COR-L47 (cell line): ENCODE results near the gene GNAZ.
"Not testable (repeated sequence)": the region's sequence is repeated elsewhere in the genome, so short reads cannot be mapped to it uniquely, and the experiment has no call there.

Experiments used
- DNase-seq: peaks from one replicate; lab custom pipeline; 2025; lab: John Stamatoyannopoulos, UW

Gene GNAZ

GRCh38 chr22:23136991-23137390 lies 66.7 kb downstream of the GNAZ start:
- DNase-seq, result not testable (repeated sequence)

DNA sequence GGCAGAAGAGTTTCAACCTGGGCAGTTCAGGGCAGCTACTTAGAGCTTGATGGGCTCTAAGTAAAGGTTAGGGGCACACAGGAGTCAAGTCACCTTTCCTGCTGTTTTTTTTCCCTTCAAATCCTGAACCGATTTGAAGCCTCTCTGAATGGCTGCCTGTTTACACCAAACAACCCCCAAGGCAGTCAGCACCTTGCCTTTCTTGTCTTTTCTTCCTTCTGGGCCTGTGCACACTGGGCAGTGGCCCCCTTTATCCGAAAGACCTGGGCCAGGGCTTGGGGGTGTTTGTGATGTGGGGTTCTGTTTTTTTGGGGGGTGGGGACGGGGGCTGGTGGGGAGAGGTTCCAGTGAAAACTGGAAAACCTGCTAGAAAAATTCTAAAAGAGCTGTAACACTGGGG lies 67.1 kb downstream of the GNAZ start:
- no peak for DNase-seq

GRCh38 chr22:23137905-23138561 lies 67.7 kb downstream of the GNAZ start:
- no peak for DNase-seq

- no peak for DNase-seq
Measured at GRCh38 chr22:23138584-23139435, 68.5 kb downstream of the GNAZ start.

DNA sequence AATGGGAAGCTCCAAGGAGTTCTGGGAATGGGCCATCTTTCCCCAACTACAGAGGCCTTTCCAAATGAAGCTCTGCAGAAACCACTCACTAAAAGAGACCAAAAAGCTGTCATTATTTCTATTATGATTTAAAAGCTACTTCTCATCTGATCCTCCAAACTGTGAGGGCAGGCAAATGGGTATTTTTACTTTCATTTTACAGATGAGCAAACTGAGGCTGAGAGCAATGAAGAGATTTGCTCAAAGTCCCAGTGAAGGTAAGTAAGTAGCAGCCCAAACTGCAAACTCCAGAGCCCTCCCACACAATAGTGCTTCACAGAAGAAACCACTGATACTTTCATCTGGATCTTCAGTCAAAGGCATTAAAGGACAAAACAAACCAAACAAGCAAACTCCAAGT lies 70.1 kb downstream of the GNAZ start:
- DNase-seq, result no peak

- DNase-seq, result no peak
Measured at GRCh38 chr22:23142546-23143105, 72.3 kb downstream of the GNAZ start.

DNA sequence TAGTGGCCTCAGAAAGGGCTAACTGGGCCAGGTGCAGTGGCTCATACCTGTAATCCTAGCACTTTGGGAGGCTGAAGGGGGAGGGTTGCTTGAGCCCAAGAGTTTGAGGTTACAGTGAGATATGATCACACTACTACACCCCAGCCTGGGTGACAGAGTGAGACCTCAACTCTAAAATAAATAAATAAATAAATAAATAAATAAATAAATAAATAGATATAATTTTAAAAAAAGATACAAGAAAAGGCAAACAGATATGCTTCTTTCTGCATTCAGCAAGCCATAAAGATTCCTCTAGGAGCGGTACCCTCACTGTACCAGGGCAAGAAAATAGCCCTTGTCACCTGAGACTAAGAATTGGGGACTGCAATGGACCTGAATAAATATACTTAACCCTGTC lies 72.8 kb downstream of the GNAZ start:
- DNase-seq, result no peak

GRCh38 chr22:23144432-23144831 lies 74.1 kb downstream of the GNAZ start:
- DNase-seq, result no peak

- peak; percentile 100 for DNase-seq
Measured at GRCh38 chr22:23144932-23145877, 74.9 kb downstream of the GNAZ start, which contains the start of gene RAB36. Gene RAB36 (plus strand): TSS chr22:23145477. CDS start chr22:23146617, 1,140 bp downstream.

DNA sequence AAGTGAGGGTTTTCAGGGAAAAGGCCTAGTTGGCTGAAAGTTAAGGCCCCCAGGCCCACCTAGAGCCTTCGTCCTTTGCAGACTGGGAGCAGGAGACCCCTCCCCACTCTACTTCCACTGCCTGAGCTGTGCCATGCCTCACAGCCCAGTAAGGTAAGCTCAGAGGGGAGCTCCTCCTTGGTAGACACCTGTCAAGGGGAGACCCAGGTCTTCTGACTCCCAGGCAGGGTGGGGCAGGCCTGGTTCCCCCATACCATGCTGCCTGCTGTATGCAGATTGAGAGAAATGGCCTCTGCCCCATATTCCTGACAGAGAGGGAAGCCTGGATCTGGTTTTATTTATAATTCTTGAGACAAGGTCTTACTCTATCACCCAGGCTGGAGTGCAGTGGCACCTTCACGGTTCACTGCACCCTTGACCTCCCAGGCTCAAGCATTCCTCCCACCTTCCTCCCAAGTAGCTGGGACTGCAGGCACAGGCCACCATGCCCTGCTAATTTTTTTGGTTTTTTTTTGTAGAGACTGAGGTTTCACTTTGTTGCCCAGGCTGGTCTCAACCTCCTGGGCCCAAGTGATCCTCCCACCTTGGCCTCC lies 75.7 kb downstream of the GNAZ start:
- DNase-seq, result no peak

- no peak for DNase-seq
Measured at GRCh38 chr22:23146478-23147205, 76.3 kb downstream of the GNAZ start.

DNA sequence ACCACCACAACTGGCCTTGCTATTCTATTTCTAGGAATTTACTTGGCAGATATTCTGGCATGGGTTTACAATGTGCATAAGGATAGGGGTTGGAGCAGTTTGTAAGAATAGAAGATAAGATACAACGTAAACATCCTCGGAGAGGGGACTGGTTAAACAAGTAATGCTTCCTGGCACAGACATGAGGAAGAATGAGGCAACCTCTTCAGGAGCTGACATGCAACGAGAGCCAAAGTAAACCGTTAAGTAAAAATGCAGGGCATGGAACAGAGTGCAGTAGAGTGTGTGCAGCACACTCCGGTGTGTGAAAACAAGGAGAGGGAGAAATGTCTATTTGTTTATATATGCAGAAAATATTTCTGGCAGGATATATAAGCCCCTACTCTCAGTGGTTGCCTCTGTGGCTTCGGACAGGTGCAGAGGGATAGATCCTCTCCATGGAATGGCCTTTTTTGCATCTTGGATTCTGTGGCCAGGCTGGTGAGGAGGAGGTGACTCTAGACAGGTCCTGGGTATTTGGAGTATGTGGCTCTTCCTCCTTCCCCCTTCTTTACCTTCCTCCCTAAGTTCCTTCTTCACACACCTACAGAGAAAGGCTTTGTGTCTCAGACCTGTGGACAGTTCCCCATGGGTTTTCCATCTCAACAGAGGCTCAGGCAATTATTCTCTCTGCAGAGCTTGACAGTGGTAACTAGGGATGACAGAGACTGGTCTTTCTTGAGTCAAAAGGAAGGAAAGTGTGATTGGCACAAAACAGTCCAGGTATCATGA lies 77.5 kb downstream of the GNAZ start:
- no peak for DNase-seq

- no peak for DNase-seq
Measured at GRCh38 chr22:23149743-23150238, 79.5 kb downstream of the GNAZ start.

GRCh38 chr22:23150762-23151161 lies 80.4 kb downstream of the GNAZ start:
- no peak for DNase-seq

DNA sequence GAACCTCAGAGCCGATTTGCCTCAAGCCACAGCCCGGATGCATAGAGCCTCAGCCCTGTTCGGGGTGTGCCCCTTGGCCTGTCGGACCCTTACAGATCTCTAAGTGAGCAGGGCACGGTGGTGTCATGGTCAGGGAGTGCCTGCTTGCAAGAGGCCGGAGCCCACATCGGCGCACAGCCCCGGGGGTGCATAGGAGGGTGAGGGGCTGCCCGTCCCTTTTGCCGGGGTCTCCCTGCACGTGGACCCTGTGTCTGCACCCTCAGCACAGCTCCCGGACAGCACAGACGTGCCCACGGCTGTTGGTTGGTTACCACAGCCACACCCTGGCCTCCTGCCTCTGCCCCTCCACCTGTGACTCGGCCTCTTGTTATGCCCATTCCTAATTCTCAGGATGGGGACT lies 81.5 kb downstream of the GNAZ start:
- DNase-seq, result no peak

- DNase-seq, result no peak
Measured at GRCh38 chr22:23152238-23153114, 82.2 kb downstream of the GNAZ start.

GRCh38 chr22:23153994-23154393 lies 83.7 kb downstream of the GNAZ start:
- no peak for DNase-seq

- DNase-seq, result no peak
Measured at GRCh38 chr22:23154461-23154860, 84.1 kb downstream of the GNAZ start.

DNA sequence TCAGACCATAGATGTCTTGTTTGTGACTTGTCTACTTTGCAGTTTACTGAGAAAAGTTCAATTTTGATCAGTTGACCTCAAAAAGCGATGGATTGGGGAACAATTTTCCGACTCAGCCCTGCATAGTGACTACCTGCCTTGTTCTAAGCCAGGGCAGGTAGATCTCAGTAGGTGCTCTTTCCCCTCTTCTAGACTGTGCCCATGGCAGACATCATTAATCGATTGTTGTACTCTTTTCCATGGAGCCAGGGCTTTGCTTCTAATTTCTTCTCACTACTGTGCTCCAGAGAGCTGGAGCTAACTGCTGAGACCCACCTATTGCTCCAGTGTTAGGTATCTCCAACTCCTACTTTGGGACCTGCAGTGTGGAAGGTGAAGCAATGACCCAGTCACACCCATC lies 84.8 kb downstream of the GNAZ start:
- no peak for DNase-seq
